Skin of body (tissue), 2 donors: Measurements from ENCODE around the gene TPST2. TPM values are rescaled to one million over a fixed set of nuclear protein-coding genes. Genes with fewer than 3 reads are reported as not detected.
"Not testable (repeated sequence)": the region's sequence is repeated elsewhere in the genome, so short reads cannot be mapped to it uniquely, and the experiment has no call there.

Experiments
- DNase-seq: peaks from one replicate; lab custom pipeline; 2025; lab: John Stamatoyannopoulos, UW
- total RNA-seq: library from RNA; depleted of rRNA; stranded (reverse); fragments of >200 nt; gene quantifications from one replicate; pipeline ENCODE4 v1.2.3, GENCODE V29; 2014

Gene TPST2
- total RNA-seq, 1 donor from 2014 or later = 12.9 TPM

GRCh38 chr22:26534171-26534855 lies 55.6 kb downstream of the TPST2 start:
- DNase-seq = no peak

DNA sequence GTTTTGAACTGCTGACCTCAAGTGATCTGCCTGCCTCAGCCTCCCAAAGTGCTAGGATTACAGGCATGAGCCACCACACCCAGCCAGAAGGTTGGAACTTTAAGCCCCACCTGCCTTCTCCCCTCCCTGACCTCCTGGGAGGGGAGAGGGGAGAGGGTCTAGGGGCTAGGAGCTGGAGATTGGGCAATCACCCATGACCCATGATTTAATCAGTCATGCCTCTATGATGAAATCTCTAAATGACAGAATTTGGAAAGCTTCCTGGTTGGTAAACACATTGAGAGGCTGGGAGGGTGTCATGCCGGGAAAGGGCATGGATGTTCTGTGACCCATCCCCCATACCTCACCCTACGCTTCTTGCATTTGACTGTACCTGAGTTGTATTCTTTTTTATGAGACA lies 60.6 kb downstream of the TPST2 start:
- DNase-seq = no peak

GRCh38 chr22:26528518-26528917 lies 61.4 kb downstream of the TPST2 start:
- not testable (repeated sequence) for DNase-seq

DNA sequence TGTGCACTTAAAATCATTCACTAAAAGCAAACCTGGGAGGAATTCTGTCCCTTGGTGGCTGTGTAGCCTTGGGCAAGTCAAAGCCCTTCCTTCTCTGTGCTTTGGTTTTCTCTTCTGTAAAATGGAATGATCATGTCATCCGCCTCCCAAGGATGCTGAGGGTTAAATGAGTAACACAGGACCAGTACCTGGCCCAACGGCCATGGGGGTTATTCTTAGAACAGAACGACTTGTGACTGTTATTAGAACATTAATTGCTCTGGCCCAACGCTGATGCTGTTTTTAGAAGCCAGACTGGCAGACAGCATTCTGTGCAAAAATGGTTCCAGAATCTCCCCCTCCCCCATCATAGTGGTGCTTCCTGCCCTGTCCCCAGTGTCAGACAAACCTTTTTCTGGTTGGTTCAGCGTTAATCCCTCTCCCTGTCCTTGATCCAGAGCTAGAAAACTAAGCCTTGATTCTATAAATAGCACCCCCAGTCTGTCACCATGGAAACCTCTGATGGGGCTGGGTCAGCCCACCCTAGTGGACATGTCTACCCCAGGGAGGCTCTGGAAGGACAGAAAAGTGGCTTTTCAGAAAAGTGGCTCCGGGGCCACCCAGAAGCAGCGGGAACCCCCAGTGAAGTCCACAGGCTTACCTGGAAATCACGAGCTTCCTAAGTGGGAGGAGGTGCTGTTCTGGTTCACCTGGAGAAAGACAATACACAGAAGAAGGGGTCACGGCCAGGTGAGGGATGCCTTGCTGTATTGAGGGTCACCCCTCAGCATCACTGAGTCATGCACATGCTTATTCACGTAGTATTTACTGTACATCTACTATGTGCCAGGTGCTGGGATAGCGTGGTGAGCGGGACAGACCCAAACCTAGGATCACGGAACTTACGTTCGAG lies 62.1 kb downstream of the TPST2 start:
- DNase-seq = no peak

GRCh38 chr22:26527167-26527566 lies 62.8 kb downstream of the TPST2 start:
- DNase-seq = no peak

DNA sequence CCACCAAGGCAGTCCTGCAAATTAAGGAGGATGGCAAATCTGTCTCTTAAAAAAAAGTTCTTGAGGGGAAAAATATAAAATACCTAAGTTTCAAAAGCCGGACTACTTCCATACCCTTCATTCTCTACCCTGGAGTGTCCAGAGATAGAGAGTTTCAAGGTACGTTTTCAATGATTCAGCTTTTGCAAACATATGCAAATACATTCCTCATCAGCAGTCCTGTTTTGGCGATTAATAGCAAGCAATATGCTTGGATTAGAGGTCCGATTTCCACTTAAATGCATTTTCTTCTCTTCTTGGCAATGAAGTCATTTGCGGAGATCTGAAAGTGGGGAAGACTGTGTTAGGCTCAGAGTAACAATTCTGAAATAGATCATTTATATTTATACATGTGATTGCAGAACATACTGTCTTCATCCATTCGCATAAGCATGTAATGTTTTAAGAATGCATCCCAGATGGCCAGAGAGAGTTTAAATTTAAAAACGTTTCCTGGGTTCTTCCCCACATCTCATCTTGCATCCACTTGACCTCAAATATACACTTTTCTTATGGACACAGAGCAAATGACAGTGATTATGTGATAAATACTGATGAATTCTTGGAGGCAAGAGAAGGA lies 63.9 kb downstream of the TPST2 start:
- no peak for DNase-seq

DNA sequence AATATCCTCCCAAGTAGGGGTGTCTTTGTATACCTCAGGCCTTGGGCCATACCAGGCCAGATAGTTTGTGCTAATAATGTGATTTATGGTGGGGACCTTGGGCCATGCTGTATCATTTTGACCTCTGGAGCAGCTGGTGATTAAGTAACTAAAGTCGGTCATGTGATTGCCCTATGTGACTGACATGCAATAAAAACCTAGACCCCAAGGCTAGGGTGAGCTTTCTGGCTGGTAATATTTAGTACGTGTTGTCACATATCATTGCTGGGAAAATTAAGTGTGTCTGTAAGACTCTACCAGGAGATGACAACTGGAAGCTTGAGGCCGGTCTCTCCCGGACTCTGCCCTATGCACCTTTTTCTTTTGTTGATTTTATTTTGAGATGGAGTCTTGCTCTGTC lies 65.1 kb downstream of the TPST2 start:
- no peak for DNase-seq

GRCh38 chr22:26522592-26522991 lies 67.3 kb downstream of the TPST2 start:
- DNase-seq = no peak

DNA sequence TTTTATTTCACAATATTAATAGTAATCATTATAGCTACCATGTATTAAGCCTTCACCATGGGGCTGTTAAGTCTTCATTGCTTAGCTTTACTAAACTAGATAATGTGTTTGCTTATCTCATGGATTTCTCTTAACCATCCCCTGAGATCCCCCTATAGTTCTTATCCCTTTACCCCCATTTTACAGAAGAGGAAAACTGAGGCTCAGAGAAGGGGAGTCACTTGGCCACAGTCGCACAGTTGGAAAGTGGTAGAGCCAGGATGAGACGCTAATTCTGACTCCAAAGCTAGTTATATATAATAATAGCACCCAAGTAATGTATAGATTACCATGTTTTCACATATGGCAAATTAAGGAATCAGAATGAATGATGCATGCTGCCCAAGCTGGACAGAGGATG lies 67.9 kb downstream of the TPST2 start:
- no peak for DNase-seq

GRCh38 chr22:26517429-26517828 lies 72.5 kb downstream of the TPST2 start:
- DNase-seq = no peak

GRCh38 chr22:26516503-26516902 lies 73.4 kb downstream of the TPST2 start:
- no peak for DNase-seq

GRCh38 chr22:26515931-26516330 lies 74.0 kb downstream of the TPST2 start:
- DNase-seq = no peak

- DNase-seq = no peak
Measured at GRCh38 chr22:26514419-26515161, 75.3 kb downstream of the TPST2 start.

GRCh38 chr22:26513838-26514237 lies 76.1 kb downstream of the TPST2 start:
- DNase-seq = no peak

DNA sequence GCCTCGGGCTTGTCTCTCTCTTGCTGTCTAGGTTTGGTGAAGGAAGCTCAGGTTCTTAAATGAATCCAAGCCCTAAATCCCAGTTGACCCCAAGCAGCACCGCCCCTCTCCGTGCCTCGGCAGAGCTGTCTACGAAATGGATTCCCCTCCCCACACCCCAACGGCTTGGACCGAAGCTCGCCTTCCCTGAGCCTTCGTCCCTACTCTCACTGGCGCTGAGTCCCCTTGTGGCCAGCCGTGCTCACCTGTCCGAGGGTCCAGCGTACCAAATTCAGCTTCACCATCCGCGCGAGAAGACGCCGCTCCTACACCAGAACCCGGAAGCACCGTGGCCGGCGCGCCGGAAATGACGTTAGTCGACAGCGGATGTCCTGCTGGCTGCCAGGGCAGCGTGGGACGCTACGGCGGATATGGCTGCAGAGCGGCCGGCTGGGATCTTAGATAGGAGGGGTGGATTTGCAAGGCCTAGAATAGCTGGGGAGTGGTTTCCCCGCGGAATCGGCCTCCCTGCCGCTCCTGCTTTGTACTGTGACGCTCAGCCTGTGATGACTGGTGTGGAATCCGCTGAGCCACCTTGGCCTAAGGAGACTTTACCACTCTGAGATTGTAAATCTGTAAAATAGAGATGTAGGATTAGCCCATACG lies 77.7 kb downstream of the TPST2 start, which contains the start of gene TFIP11:
Gene TFIP11 (minus strand): TSS at position 325 of the 645 bp plus-strand sequence. CDS start 2,201 bp downstream, outside the sequence.
- peak; percentile 77 for DNase-seq

- no peak for DNase-seq
Measured at GRCh38 chr22:26508148-26508547, 81.8 kb downstream of the TPST2 start.

GRCh38 chr22:26503758-26504157 lies 86.2 kb downstream of the TPST2 start:
- no peak for DNase-seq

- peak; percentile 29 for DNase-seq
Measured at GRCh38 chr22:26502688-26503561, 87.0 kb downstream of the TPST2 start.

GRCh38 chr22:26501996-26502395 lies 87.9 kb downstream of the TPST2 start:
- DNase-seq = no peak

DNA sequence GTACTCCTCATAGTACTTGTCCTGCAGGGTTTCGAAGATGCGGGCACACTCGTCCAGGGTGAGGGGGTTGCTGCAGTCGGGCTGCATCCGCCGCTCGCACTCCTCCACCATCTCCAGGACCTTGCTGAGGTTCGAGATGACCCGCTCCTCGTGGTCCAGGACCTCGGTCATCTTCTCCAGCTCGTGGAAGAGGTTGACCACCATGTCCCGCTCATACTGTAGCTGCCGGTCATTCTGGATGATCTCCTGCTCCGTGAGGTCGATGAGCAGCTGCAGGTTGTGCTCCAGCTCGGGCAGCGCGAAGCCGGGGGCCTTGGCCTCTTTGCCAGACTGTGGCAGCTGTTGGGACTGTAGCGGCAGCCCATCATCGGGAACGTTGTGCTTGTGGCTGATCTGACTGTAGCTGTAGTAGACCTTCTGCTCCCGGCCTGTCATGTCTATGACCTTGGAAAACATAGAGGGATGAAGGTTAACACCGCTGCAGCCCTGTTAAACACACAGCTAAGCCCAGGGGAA lies 90.7 kb downstream of the TPST2 start:
- DNase-seq = no peak
